ENCODE measurements around the gene SPAG16. TPM values are rescaled to one million over a fixed set of nuclear protein-coding genes. Genes with fewer than 3 reads are reported as not detected.

Gene SPAG16
- polyA plus RNA-seq, 1 of the 3 experiments (the other 2 are of a cell fraction), result 29.5 TPM

GRCh38 chr2:214184461-214184860 lies 900.2 kb downstream of the SPAG16 start (continued):
- TF ChIP-seq MAX (IDR thresholded peaks at IDR 0.05; ENCODE audit: low read depth), result no peak
- TF ChIP-seq USF2 (IDR thresholded peaks at IDR 0.05; ENCODE audit: borderline replicate concordance, low read depth, low read length), result no peak
- TF ChIP-seq FOXJ3 (CRISPR knock-in tag; IDR thresholded peaks at IDR 0.05), result no peak
- TF ChIP-seq POLR2AphosphoS5 (IDR thresholded peaks at IDR 0.05; ENCODE audit: low read depth, low read length), result no peak
- TF ChIP-seq RCOR1 (IDR thresholded peaks at IDR 0.05; ENCODE audit: low read length), result 0 out of 2 replicates have a peak, but pooled peaks have one; percentile 52
- TF ChIP-seq NRF1 (IDR thresholded peaks at IDR 0.05; ENCODE audit: low read depth, low read length), result no peak
- peak; percentile 52; the same call in 1 of the 2 replicates for TF ChIP-seq MXI1 (IDR thresholded peaks at IDR 0.05; ENCODE audit: low read depth, low read length)
- peak; percentile 85 for TF ChIP-seq GATA2 (CRISPR knock-in tag; IDR thresholded peaks at IDR 0.05)
- TF ChIP-seq SIN3A (IDR thresholded peaks at IDR 0.05; ENCODE audit: borderline replicate concordance, low read depth, low read length), result no peak
- TF ChIP-seq TEAD4 (IDR thresholded peaks at IDR 0.05; ENCODE audit: borderline replicate concordance, insufficient read depth), result no peak

GRCh38 chr2:214185546-214185945 lies 901.3 kb downstream of the SPAG16 start:
- ChIA-PET CTCF (no interaction called here), POLR2A (no interaction called here)
- WGBS (ENCODE audit: low lambda C conversion rate), result 72% methylated on average over 2 of the region's 2 CpGs
- H3K79me2 ChIP-seq (ENCODE audit: insufficient read depth), result no peaks in the 10 kb centered on the region
- no peak for DNase-seq
- peaks cover 0 to 6% of the 10 kb centered on the region in 2 experiments; a peak in 2 of 4 replicates for H3K4me1 ChIP-seq (ENCODE audit: control insufficient read depth in 1 of 2, insufficient read depth in 2 of 2, low read depth in 1 of 2, low read length in 1 of 2)
- H3K4me2 ChIP-seq, result no peak overlapping the region
- no peaks in the 10 kb centered on the region for H3K9me3 ChIP-seq
- no peaks in the 10 kb centered on the region for H3K36me3 ChIP-seq (replicated peaks in 1 of 2; ENCODE audit: control insufficient read depth in 1 of 2, insufficient read depth in 2 of 2, low read length in 1 of 2)
- no peaks in the 10 kb centered on the region for H3K9me2 ChIP-seq
- H2AFZ ChIP-seq (ENCODE audit: low read depth), result no peak overlapping the region
- H4K20me1 ChIP-seq (ENCODE audit: insufficient read depth), result no peaks in the 10 kb centered on the region
- no peaks in the 10 kb centered on the region for H3K27me3 ChIP-seq (ENCODE audit: insufficient read depth)
- no peaks in the 10 kb centered on the region for H3F3A ChIP-seq (replicated peaks; ENCODE audit: insufficient read depth)
- TF ChIP-seq SMC3 (IDR thresholded peaks at IDR 0.05; ENCODE audit: low read depth, low read length) (no peak), FOXJ3 (CRISPR knock-in tag; IDR thresholded peaks at IDR 0.05) (no peak), POLR2AphosphoS5 (IDR thresholded peaks at IDR 0.05; ENCODE audit: low read depth, low read length) (no peak), RCOR1 (IDR thresholded peaks at IDR 0.05; ENCODE audit: low read length) (no peak), RAD21 (IDR thresholded peaks at IDR 0.05; ENCODE audit: low read length) (no peak), NFIC (IDR thresholded peaks at IDR 0.05; ENCODE audit: borderline replicate concordance) (no peak), EZH2phosphoT487 (IDR thresholded peaks at IDR 0.05; ENCODE audit: borderline replicate concordance, low read depth) (no peak), SIN3A (IDR thresholded peaks at IDR 0.05; ENCODE audit: borderline replicate concordance, low read depth, low read length) (no peak), IRF3 (IDR thresholded peaks at IDR 0.05; ENCODE audit: low read depth, low read length) (no peak), RXRA (IDR thresholded peaks at IDR 0.05; ENCODE audit: borderline replicate concordance, low read depth) (no peak), RFX5 (IDR thresholded peaks at IDR 0.05; ENCODE audit: low read length) (no peak), FOXM1 (IDR thresholded peaks at IDR 0.05; ENCODE audit: low read depth) (no peak), GATA2 (CRISPR knock-in tag; IDR thresholded peaks at IDR 0.05) (no peak), EP300 (IDR thresholded peaks at IDR 0.05; ENCODE audit: borderline replicate concordance in 1 of 2, low read depth in 1 of 2, low read length in 1 of 2) (no peak), ELF1 (IDR thresholded peaks at IDR 0.05) (no peak), MAX (IDR thresholded peaks at IDR 0.05; ENCODE audit: low read depth) (no peak)
- H3K9ac ChIP-seq, result no peak overlapping the region
- H3K27ac ChIP-seq (ENCODE audit: low read depth in 2 of 2, low read length in 1 of 2), result no peak overlapping the region
- no peak overlapping the region for H3K4me3 ChIP-seq (ENCODE audit: low read depth in 2 of 2, low read length in 1 of 2)
